H1 (cell line): ENCODE measurements around the gene ZMYND10. TPM values are rescaled to one million over a fixed set of nuclear protein-coding genes. Genes with fewer than 3 reads are reported as not detected.

ENCODE experiments used
- BACH1 ChIP-seq: IDR thresholded peaks from 2 replicates; pipeline ENCODE4 v1.6.1; 2012; ENCODE audit warnings: low read length, improper control_type of control experiment
- CBX5 ChIP-seq: fragments of 300-800, 300-1000 bp; sonication (generic); IDR thresholded peaks from 2 replicates; pipeline ENCODE4 v1.7.1; 2016; ENCODE audit warnings: antibody characterized with exemption, low read length, low read depth
- CHD7 ChIP-seq: fragments of 300-600 bp; sonication (generic); IDR thresholded peaks from 2 replicates; pipeline ENCODE4 v1.7.1; 2012; ENCODE audit warnings: low read length, moderate library complexity, mild to moderate bottlenecking, inconsistent platforms; ENCODE audit not compliant: insufficient replicate concordance
- KDM5A ChIP-seq: fragments of 200-600 bp; IDR thresholded peaks from 2 replicates; pipeline ENCODE4 v1.7.1; 2012; ENCODE audit warnings: mild to moderate bottlenecking, low read length, inconsistent platforms, mixed read lengths
- POLR2A ChIP-seq, 2 experiments: IDR thresholded peaks; 1 replicate in 1 of 2; 2 replicates in 1 of 2; pipeline ENCODE4 v1.6.1; 2011; ENCODE audit warnings: low read depth in 2 of 2, low read length in 2 of 2, mild to moderate bottlenecking in 2 of 2; ENCODE audit errors: control extremely low read depth in 1 of 2
- RNF2 ChIP-seq: fragments of 200-900, 300-1000 bp; sonication (generic); IDR thresholded peaks from 2 replicates; pipeline ENCODE4 v1.7.1; 2016; ENCODE audit warnings: borderline replicate concordance, low read depth, mild to moderate bottlenecking, antibody characterized with exemption, low read length; ENCODE audit not compliant: poor library complexity, severe bottlenecking; ENCODE audit errors: missing control alignments
- SIX5 ChIP-seq: IDR thresholded peaks from 2 replicates; pipeline ENCODE4 v1.6.1; 2011; ENCODE audit warnings: mild to moderate bottlenecking, low read depth, low read length
- TBP ChIP-seq: IDR thresholded peaks from 2 replicates; pipeline ENCODE4 v1.6.1; 2011; ENCODE audit warnings: low read depth, low read length, improper control_type of control experiment
- YY1 ChIP-seq: IDR thresholded peaks from 2 replicates; pipeline ENCODE4 v1.6.1; 2011; ENCODE audit warnings: low read depth, mild to moderate bottlenecking, low read length
- polyA plus RNA-seq, 7 experiments: library from polyadenylated mRNA; depleted of rRNA in 3 of 7; stranded (reverse) in 5 of 7; unstranded in 2 of 7; fragments of >200 nt in 5 of 7; fragments of 200-250 nt in 2 of 7; gene quantifications; 1 replicate in 5 of 7; 2 replicates in 1 of 7; 4 replicates in 1 of 7; pipeline versions ENCODE4 v1.2.1 to v1.2.3, GENCODE V29; 2011 to 2013; ENCODE audit warnings: missing spikeins in 2 of 7, mixed read lengths in 2 of 7
- total RNA-seq: library from RNA; stranded (reverse); fragmentation: NEBNext Ultra II Directional; extraction: Animal tissue kit (Norgen Biotek cat#: 25700); gene quantifications from 2 replicates; pipeline ENCODE4 v1.2.1, GENCODE V29; 2021
- TF ChIP-seq, protein P1 (sequence below), 3 experiments: IDR thresholded peaks; 1 replicate in 2 of 3; 2 replicates in 1 of 3; pipeline versions ENCODE4 v1.5.1 to v1.6.1; 2011; ENCODE audit warnings: low read length in 3 of 3, mild to moderate bottlenecking in 3 of 3, inconsistent platforms in 2 of 3, low read depth in 1 of 3, moderate library complexity in 1 of 3; ENCODE audit not compliant: insufficient read depth in 1 of 3; ENCODE audit errors: control extremely low read depth in 1 of 3

ZMYND10 gene
- total and polyA plus RNA-seq, 2 of the 8 experiments (the other 6 are each of a cell fraction or from before 2014, with no cell fraction given), result 0.56 to 0.79 TPM

DNA sequence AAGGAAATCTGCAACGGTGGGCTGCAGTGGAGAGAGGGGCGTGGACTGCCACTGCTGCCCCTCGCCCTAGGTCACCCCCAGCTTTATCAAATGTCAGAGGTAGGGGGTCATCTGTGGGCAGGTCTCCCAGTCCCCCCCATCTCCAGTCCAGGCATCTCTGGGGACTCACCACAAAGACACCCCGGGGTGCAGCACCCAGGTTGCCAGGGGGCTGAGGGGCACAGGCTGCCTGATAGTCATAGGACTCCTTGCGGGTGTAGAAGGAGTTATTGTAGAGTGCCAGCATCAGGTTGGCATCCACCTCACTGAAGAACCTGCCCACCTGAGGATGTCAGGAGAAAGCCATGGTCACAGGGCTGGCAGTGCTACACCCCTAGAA lies 20.3 kb upstream of the ZMYND10 start (continued):
- TF ChIP-seq CHD7 (no peak), KDM5A (no peak), YY1 (no peak), POLR2A (IDR thresholded peaks at IDR 0.05; ENCODE audit: control extremely low read depth in 1 of 2, low read depth in 2 of 2, low read length in 2 of 2) (no peak), TBP (no peak), CBX5 (no peak), BACH1 (no peak), RNF2 (no peak), SIX5 (no peak)
- TF ChIP-seq, protein P1, sequence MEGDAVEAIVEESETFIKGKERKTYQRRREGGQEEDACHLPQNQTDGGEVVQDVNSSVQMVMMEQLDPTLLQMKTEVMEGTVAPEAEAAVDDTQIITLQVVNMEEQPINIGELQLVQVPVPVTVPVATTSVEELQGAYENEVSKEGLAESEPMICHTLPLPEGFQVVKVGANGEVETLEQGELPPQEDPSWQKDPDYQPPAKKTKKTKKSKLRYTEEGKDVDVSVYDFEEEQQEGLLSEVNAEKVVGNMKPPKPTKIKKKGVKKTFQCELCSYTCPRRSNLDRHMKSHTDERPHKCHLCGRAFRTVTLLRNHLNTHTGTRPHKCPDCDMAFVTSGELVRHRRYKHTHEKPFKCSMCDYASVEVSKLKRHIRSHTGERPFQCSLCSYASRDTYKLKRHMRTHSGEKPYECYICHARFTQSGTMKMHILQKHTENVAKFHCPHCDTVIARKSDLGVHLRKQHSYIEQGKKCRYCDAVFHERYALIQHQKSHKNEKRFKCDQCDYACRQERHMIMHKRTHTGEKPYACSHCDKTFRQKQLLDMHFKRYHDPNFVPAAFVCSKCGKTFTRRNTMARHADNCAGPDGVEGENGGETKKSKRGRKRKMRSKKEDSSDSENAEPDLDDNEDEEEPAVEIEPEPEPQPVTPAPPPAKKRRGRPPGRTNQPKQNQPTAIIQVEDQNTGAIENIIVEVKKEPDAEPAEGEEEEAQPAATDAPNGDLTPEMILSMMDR (IDR thresholded peaks at IDR 0.05; ENCODE audit: control extremely low read depth in 1 of 3, insufficient read depth in 1 of 3, low read depth in 1 of 3, low read length in 3 of 3), result no peak
